IPS-18c (cell line): ENCODE results near the gene EP400.
"Not testable (repeated sequence)": the region's sequence is repeated elsewhere in the genome, so short reads cannot be mapped to it uniquely, and the experiment has no call there.

ENCODE experiments used
- H3K4me3 ChIP-seq: 2 replicates; pipeline ENCODE4 v1.7.0; 2013; ENCODE audit warnings: low read depth, mild to moderate bottlenecking, low read length, moderate library complexity; ENCODE audit not compliant: insufficient read depth
- H3K9me3 ChIP-seq: one replicate; pipeline ENCODE4 v1.6.1; 2013; ENCODE audit warnings: mild to moderate bottlenecking, low read length, moderate library complexity; ENCODE audit not compliant: control insufficient read depth, insufficient read depth

Gene EP400

GRCh38 chr12:131961328-131961727, 11.6 kb downstream of the EP400 start:
- H3K9me3 ChIP-seq, H3K4me3 ChIP-seq: not testable (repeated sequence)

DNA sequence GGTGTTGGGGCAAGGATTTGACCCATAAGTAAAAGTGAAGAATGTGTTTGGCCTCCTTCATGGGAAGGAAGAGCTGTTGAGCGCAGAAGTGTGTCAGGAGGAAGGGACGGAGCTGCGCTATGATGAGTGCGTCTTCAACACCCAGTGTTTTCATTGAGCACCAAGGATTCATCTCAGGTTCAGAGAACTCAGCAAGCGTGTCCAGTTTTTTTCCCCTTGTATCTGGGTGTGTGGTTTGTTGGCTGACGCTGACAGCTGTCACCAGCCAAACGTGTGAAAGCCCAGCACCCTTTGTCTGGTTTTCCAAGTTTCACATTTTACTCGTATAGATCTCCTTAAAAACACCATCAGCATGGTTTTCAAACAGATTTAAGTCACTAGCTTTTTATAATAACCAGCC, 12.3 kb downstream of the EP400 start:
- no peak overlapping the region for H3K4me3 ChIP-seq
- H3K9me3 ChIP-seq = peaks cover 2% of the 10 kb centered on the region

GRCh38 chr12:131963381-131963780, 13.6 kb downstream of the EP400 start:
- H3K4me3 ChIP-seq = no peak overlapping the region
- H3K9me3 ChIP-seq = peaks cover 2% of the 10 kb centered on the region

DNA sequence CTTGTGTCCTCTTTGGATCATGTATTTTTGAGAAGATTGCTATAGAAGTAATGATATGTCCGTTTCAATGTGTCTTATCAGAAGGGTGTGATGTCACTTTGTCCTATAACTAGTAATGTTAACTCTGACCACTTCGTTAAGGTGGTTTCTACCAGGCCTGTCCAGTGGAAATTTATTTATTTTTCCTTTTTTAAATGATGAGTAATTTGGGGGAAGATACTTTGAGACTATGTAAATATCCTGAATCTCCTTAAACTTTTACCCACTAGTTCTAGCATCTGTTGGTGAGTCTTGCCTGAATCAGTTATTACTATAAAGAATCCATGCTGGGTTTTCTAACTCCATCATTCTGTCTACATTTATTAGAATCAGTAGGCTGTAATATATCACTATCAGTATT, 15.3 kb downstream of the EP400 start:
- no peak overlapping the region for H3K4me3 ChIP-seq

GRCh38 chr12:131971226-131971625, 21.5 kb downstream of the EP400 start:
- H3K4me3 ChIP-seq = no peak overlapping the region
- peaks cover 2% of the 10 kb centered on the region for H3K9me3 ChIP-seq

More for the DNA sequence above, 15.3 kb downstream of the EP400 start:
- H3K9me3 ChIP-seq = peaks cover 2% of the 10 kb centered on the region

GRCh38 chr12:131975228-131975627, 25.5 kb downstream of the EP400 start:
- Histone ChIP-seq H3K4me3 (no peak overlapping the region), H3K9me3 (no peaks in the 10 kb centered on the region)

- H3K4me3 ChIP-seq = no peak overlapping the region
- no peaks in the 10 kb centered on the region for H3K9me3 ChIP-seq
Measured at GRCh38 chr12:131979606-131980005, 29.9 kb downstream of the EP400 start.

GRCh38 chr12:131980263-131980662, 30.5 kb downstream of the EP400 start:
- Histone ChIP-seq H3K4me3 (no peak overlapping the region), H3K9me3 (no peaks in the 10 kb centered on the region)

DNA sequence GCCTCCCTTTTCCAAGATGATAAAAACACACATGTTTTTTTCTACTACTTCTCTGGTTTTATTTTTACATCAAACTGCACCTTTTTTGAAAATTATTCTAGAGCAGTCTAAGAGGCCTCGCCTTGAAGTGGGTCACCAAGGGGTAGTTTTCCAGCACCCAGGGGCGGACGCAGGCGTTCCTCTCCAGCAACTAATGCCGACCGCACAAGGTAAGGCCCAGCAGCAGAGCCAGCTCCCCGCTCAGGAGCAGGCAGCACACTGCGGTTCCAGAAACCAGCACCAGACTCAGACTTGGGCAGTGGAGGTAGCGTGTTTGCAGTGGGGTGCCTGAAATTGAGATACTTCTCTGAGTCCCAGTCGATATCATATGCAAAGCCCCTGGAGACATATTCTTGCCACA, 31.6 kb downstream of the EP400 start:
- no peak overlapping the region for H3K4me3 ChIP-seq
- H3K9me3 ChIP-seq = no peaks in the 10 kb centered on the region

- Histone ChIP-seq H3K9me3 (no peaks in the 10 kb centered on the region), H3K4me3 (no peak overlapping the region)
Measured at GRCh38 chr12:131982041-131982440, 32.3 kb downstream of the EP400 start.

- Histone ChIP-seq H3K9me3 (no peaks in the 10 kb centered on the region), H3K4me3 (no peak overlapping the region)
Measured at GRCh38 chr12:131983026-131983425, 33.3 kb downstream of the EP400 start.

DNA sequence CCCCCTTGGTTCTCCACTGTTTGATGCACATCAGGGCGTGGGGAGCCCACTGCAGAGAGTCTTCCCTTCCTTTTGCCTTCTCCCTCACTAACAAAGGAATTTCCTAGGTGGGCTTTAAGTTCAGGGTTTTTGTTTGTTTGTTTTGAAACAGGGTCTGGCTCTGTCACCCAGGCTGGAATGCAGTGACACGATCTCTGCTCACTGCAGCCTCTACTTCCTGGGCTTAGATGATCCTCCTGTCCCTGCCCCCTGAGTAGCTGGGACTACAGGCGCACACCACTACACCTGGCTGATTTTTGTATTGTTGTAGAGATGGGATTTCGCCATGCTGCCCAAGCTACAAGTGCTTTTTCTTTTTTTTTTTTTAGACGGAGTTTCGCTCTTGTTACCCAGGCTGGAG, 33.8 kb downstream of the EP400 start:
- H3K9me3 ChIP-seq = no peaks in the 10 kb centered on the region
- H3K4me3 ChIP-seq = no peak overlapping the region

DNA sequence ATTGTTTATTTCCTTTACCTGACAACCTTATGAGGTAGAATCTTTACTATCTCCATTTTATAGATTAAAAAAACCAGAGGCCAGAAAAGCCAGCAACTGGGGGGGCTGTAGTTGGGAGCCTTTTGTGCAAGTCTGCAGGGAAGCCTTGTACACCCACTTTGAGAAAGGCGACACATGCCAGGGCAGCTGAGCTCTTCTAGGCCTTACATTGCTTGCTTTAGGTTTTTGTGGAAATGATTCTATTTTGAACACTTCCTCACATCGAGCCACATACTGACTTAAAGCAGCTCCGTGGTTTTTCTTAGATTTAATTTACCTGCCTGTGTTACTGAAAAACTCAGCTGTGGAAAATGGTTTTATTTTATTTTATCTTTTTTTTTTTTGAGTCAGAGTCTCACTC, 34.6 kb downstream of the EP400 start:
- Histone ChIP-seq H3K9me3 (no peaks in the 10 kb centered on the region), H3K4me3 (no peak overlapping the region)

- not testable (repeated sequence) for H3K9me3 ChIP-seq, H3K4me3 ChIP-seq
Measured at GRCh38 chr12:131985510-131985875, 35.8 kb downstream of the EP400 start.

DNA sequence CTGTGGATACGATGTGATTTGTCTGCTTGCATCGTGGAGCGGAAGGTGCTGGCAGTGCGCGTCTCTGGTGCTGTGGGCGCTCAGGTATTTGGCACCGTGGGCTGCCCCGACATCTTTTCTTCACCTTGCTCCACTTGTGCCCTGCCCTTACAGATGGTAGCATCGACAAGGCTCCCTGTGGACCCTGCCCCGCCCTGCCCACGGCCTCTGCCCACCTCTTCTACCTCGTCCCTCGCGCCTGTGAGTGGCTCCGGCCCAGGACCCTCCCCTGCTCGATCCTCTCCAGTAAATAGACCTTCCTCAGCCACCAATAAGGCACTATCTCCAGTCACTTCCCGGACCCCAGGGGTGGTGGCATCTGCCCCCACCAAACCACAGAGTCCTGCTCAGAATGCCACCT, 36.6 kb downstream of the EP400 start:
- Histone ChIP-seq H3K4me3 (no peak overlapping the region), H3K9me3 (peaks cover 2% of the 10 kb centered on the region)

DNA sequence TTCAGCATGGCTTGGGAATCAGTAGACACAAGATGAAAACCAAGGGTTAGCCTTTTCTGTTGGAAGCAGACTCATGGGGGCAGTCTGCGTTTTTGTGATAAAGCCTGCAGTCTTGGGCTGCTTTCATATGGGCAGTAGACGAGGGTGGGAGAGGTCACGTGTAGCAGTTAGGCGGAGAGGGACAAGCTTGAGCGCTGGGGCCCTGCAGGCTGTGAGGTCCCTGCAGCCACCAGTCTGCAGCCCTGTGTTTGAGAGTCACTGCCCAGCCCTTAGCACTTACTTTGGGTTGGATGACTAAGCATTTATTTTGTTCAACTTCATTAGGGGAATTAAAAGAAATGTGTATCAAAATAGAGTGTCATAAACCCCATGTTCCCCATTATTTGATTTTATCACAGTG, 37.2 kb downstream of the EP400 start:
- H3K4me3 ChIP-seq = no peak overlapping the region
- H3K9me3 ChIP-seq = peaks cover 2% of the 10 kb centered on the region

- peaks cover 2% of the 10 kb centered on the region for H3K9me3 ChIP-seq
- no peak overlapping the region for H3K4me3 ChIP-seq
Measured at GRCh38 chr12:131987552-131987951, 37.8 kb downstream of the EP400 start.

GRCh38 chr12:131988054-131988796, 38.5 kb downstream of the EP400 start:
- H3K9me3 ChIP-seq = peaks cover 2% of the 10 kb centered on the region
- H3K4me3 ChIP-seq = no peak overlapping the region

GRCh38 chr12:131989021-131989420, 39.3 kb downstream of the EP400 start:
- Histone ChIP-seq H3K4me3 (no peak overlapping the region), H3K9me3 (peaks cover 2% of the 10 kb centered on the region)
